Measurements from ENCODE around the gene NLRP12. TPM values are rescaled to one million over a fixed set of nuclear protein-coding genes. Genes with fewer than 3 reads are reported as not detected.

Gene NLRP12
- total and polyA plus RNA-seq, 2 of the 4 experiments (the other 2 are of a cell fraction) = not detected

DNA sequence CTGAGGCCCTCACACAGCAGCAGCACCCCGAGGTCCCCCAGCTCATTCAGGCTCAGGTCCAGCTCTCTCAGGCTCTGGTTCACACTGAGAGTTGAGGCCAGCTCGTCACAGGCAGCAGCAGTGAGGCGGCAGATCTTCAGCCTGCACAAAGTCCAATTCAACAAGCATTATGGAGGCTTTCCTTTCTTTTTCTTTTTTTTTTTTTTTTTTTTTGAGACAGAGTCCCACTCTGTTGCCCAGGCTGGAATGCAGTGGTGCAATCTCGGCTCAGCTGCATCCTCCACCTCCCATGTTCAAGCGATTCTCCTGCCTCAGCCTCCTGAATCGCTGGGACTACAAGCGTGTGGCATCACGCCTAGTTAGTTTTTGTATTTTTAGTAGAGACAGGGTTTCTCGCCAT lies 22.9 kb downstream of the NLRP12 start:
- Histone ChIP-seq H3K9me3 (ENCODE audit: control insufficient read depth, insufficient read depth, low read length) (no peaks in the 10 kb centered on the region), H3K9ac (ENCODE audit: low read depth, low read length) (no peak overlapping the region), H3K27me3 (ENCODE audit: control insufficient read depth, insufficient read depth, low read length) (no peaks in the 10 kb centered on the region), H3K14ac (replicated peaks; ENCODE audit: low read depth, low read length) (no peak overlapping the region), H3K4me2 (ENCODE audit: low read depth, low read length) (no peak overlapping the region), H2AK5ac (ENCODE audit: low read depth, low read length) (no peak overlapping the region), H3K4me3 (ENCODE audit: insufficient read depth, low read depth, low read length) (no peak overlapping the region), H3K27ac (ENCODE audit: insufficient read depth, low read length) (no peak overlapping the region), H2BK120ac (ENCODE audit: low read depth, low read length) (no peak overlapping the region), H4K5ac (ENCODE audit: low read depth, low read length) (no peak overlapping the region), H2AK9ac (replicated peaks; ENCODE audit: low read depth, low read length, poor library complexity) (no peak overlapping the region), H3K18ac (ENCODE audit: low read depth, low read length) (no peak overlapping the region), H3K79me1 (ENCODE audit: low read depth in 1 of 2, low read length in 2 of 2) (no peaks in the 10 kb centered on the region), H3K56ac (ENCODE audit: extremely low read depth, insufficient read depth, low read length) (no peak overlapping the region), H3K4me1 (ENCODE audit: control insufficient read depth, insufficient read depth, low read length) (no peaks in the 10 kb centered on the region), H2BK15ac (ENCODE audit: low read depth, low read length) (no peak overlapping the region), H3K23ac (ENCODE audit: low read depth, low read length) (no peak overlapping the region), H4K20me1 (ENCODE audit: insufficient read depth, low read length) (no peaks in the 10 kb centered on the region), H3K9me1 (ENCODE audit: insufficient read depth, low read length) (no peaks in the 10 kb centered on the region), H4K91ac (ENCODE audit: insufficient read depth, low read depth, low read length) (no peak overlapping the region), H3K36me3 (ENCODE audit: control insufficient read depth, insufficient read depth, low read length) (no peaks in the 10 kb centered on the region), H4K8ac (ENCODE audit: low read depth in 2 of 2, low read length in 2 of 2) (no peak overlapping the region), H3K4ac (ENCODE audit: low read depth, low read length) (no peak overlapping the region), H2BK20ac (ENCODE audit: low read depth, low read length) (no peak overlapping the region), H2BK5ac (ENCODE audit: low read depth, low read length, poor library complexity, severe bottlenecking) (no peak overlapping the region), H2AFZ (replicated peaks; ENCODE audit: low read length, poor library complexity) (no peak overlapping the region)
- no peak for TF ChIP-seq SMC3 (IDR thresholded peaks at IDR 0.05; ENCODE audit: low read depth, low read length)
- in situ Hi-C loops (cut with MboI; ENCODE audit: low sequenced_read_pairs) (no loop called here), intact Hi-C loops (cut with micrococcal nuclease) (no loop called here), dilution Hi-C loops (cut with HindIII; ENCODE audit: low sequenced_read_pairs, unreplicated experiment) (no loop called here)
- no TSS peak for BruUV-seq (replicated peaks)
- CTCF ChIA-PET = no interaction called here
- no peak for ATAC-seq (ENCODE audit: low read depth)
- POLR2A ChIA-PET (ENCODE audit: unreplicated experiment) = no interaction called here
- WGBS, 2 experiments (ENCODE audit: extremely low coverage in 2 of 2, insufficient read length in 1 of 2) = 40% methylated on average over 3 of the region's 9 CpGs; no CpG with 5 or more reads in 1 of the 2 experiments
- DNase-seq = no peak

Data from IMR-90 (cell line).